ENCODE data around the gene SLC51B.

DNA sequence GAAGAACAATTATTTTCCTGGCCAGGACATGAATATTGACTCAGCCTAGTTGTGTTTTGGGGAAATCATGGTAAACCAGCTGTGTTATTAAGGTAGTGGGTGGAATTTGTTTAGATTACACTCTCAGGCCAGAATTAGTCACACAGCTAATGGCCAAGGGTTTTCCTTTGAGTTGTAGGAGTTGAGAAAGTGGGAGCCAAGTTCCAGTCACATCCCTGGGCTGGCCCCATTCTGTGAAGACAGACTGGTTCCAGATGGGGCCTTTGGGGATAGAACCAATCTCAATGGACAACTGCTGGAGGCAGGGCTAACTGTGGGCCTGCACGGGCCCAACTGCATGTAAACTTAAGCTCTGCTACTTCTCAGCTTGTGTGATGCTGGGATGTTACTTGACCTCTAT lies 24.0 kb downstream of the SLC51B start:
- TF ChIP-seq FOXK2 (IDR thresholded peaks at IDR 0.05): no peak
- TF ChIP-seq BHLHE40 (IDR thresholded peaks at IDR 0.05; ENCODE audit: borderline replicate concordance): no peak
- no peak for TF ChIP-seq TARDBP (IDR thresholded peaks at IDR 0.05)
- no peak for TF ChIP-seq FOXM1 (IDR thresholded peaks at IDR 0.05; ENCODE audit: borderline replicate concordance)
- TF ChIP-seq FOXA1 (IDR thresholded peaks at IDR 0.05): no peak
- TF ChIP-seq HDGF (IDR thresholded peaks at IDR 0.05; ENCODE audit: borderline replicate concordance): no peak
- TF ChIP-seq SP1 (IDR thresholded peaks at IDR 0.05): no peak
- TF ChIP-seq ZNF384 (IDR thresholded peaks at IDR 0.05): no peak
- TF ChIP-seq ELF4 (IDR thresholded peaks at IDR 0.05): no peak

All from HEK293T (cell line).